PFSK-1 (cell line): Measurements from ENCODE around the gene CP.

ENCODE experiments used
- FOXP2 ChIP-seq: optimal IDR thresholded peaks from 2 replicates; pipeline ENCODE3; 2011; ENCODE audit warnings: borderline replicate concordance, control low read depth, inconsistent platforms; ENCODE audit not compliant: insufficient read depth; ENCODE audit errors: extremely low read length, extremely low read depth
- POLR2AphosphoS5 ChIP-seq: IDR thresholded peaks from 2 replicates; pipeline ENCODE4 v1.6.1; 2012; ENCODE audit warnings: low read depth, mild to moderate bottlenecking, control low read depth, low read length, moderate library complexity
- REST ChIP-seq, 2 experiments: IDR thresholded peaks; 2 replicates each; pipeline versions ENCODE4 v1.6.1 to v1.8.0; 2011 to 2012; ENCODE audit warnings: low read depth in 2 of 2, low read length in 2 of 2, control low read depth in 1 of 2, inconsistent platforms in 1 of 2, mild to moderate bottlenecking in 1 of 2, moderate library complexity in 1 of 2; ENCODE audit not compliant: insufficient read depth in 1 of 2
- SIN3A ChIP-seq: IDR thresholded peaks from 2 replicates; pipeline ENCODE4 v1.6.1; 2012; ENCODE audit warnings: mild to moderate bottlenecking, low read length, moderate library complexity, borderline replicate concordance; ENCODE audit not compliant: insufficient read depth
- TAF1 ChIP-seq: IDR thresholded peaks from 2 replicates; pipeline ENCODE4 v1.6.1; 2012; ENCODE audit warnings: low read length, control low read depth, borderline replicate concordance; ENCODE audit not compliant: insufficient read depth

Gene CP

GRCh38 chr3:149263856-149264255 lies 42.2 kb upstream of the CP start:
- TF ChIP-seq REST (IDR thresholded peaks at IDR 0.05; ENCODE audit: insufficient read depth in 1 of 2, low read depth in 2 of 2, low read length in 2 of 2) (no peak), SIN3A (no peak), POLR2AphosphoS5 (no peak), FOXP2 (no peak), TAF1 (no peak)

- TF ChIP-seq POLR2AphosphoS5 (no peak), TAF1 (no peak), SIN3A (no peak), FOXP2 (no peak), REST (IDR thresholded peaks at IDR 0.05; ENCODE audit: insufficient read depth in 1 of 2, low read depth in 2 of 2, low read length in 2 of 2) (no peak)
Measured at GRCh38 chr3:149258714-149259113, 37.1 kb upstream of the CP start.

GRCh38 chr3:149258298-149258697 lies 36.7 kb upstream of the CP start:
- TF ChIP-seq TAF1: no peak
- no peak for TF ChIP-seq POLR2AphosphoS5
- no peak for TF ChIP-seq FOXP2

GRCh38 chr3:149252272-149252671 lies 30.6 kb upstream of the CP start:
- no peak for TF ChIP-seq REST (IDR thresholded peaks at IDR 0.05; ENCODE audit: insufficient read depth in 1 of 2, low read depth in 2 of 2, low read length in 2 of 2)
- TF ChIP-seq TAF1: no peak
- no peak for TF ChIP-seq FOXP2
- TF ChIP-seq POLR2AphosphoS5: no peak
- no peak for TF ChIP-seq SIN3A

- TF ChIP-seq TAF1 (no peak), POLR2AphosphoS5 (no peak), FOXP2 (no peak), SIN3A (no peak), REST (IDR thresholded peaks at IDR 0.05; ENCODE audit: insufficient read depth in 1 of 2, low read depth in 2 of 2, low read length in 2 of 2) (no peak)
Measured at GRCh38 chr3:149251186-149251585, 29.6 kb upstream of the CP start.
